T-helper 1 cell treated with Interleukin-12 subunit alpha and Interleukin-12 subunit beta and Interleukin-4 antibody, amounts not matched to agents 30 μg/mL and 1 μg/mL, for 36 hours (primary cell): Measurements from ENCODE around the gene ALX4.
A peak's percentile ranks its signal among the peaks of the same experiment; 100 is the strongest.

Experiments
- H3K27ac Mint-ChIP-seq: one replicate; pipeline ENCODE4 v1.8.0; 2021; ENCODE audit warnings: mild to moderate bottlenecking, mixed read lengths
- H3K27me3 Mint-ChIP-seq: one replicate; pipeline ENCODE4 v1.8.0; 2021; ENCODE audit warnings: low read depth, mixed read lengths
- H3K36me3 Mint-ChIP-seq: one replicate; pipeline ENCODE4 v1.8.0; 2021; ENCODE audit warnings: low read depth, mixed read lengths
- H3K4me1 Mint-ChIP-seq: one replicate; pipeline ENCODE4 v1.8.0; 2021; ENCODE audit warnings: low read depth, mixed read lengths
- H3K4me3 Mint-ChIP-seq: one replicate; pipeline ENCODE4 v1.8.0; 2021; ENCODE audit warnings: mild to moderate bottlenecking, moderate library complexity, mixed read lengths
- H3K9me3 Mint-ChIP-seq: one replicate; pipeline ENCODE4 v1.8.0; 2021; ENCODE audit warnings: mixed read lengths

ALX4 gene

GRCh38 chr11:44327730-44328129 is 17.8 kb upstream of the ALX4 start:
- H3K4me3 Mint-ChIP-seq: no peak overlapping the region
- peaks cover 62% of the 10 kb centered on the region for H3K27me3 Mint-ChIP-seq

GRCh38 chr11:44326615-44327475 is 16.9 kb upstream of the ALX4 start:
- Mint-ChIP-seq H3K4me3 (no peak overlapping the region), H3K36me3 (no peaks in the 10 kb centered on the region), H3K27ac (no peak overlapping the region), H3K9me3 (no peaks in the 10 kb centered on the region), H3K27me3 (peaks cover 71% of the 10 kb centered on the region), H3K4me1 (no peaks in the 10 kb centered on the region)

More at GRCh38 chr11:44327730-44328129, 17.8 kb upstream of the ALX4 start:
- Mint-ChIP-seq H3K36me3 (no peaks in the 10 kb centered on the region), H3K27ac (no peak overlapping the region), H3K9me3 (no peaks in the 10 kb centered on the region), H3K4me1 (no peaks in the 10 kb centered on the region)

GRCh38 chr11:44325698-44326097 is 15.8 kb upstream of the ALX4 start:
- H3K27me3 Mint-ChIP-seq: peaks cover 78% of the 10 kb centered on the region
- no peaks in the 10 kb centered on the region for H3K4me1 Mint-ChIP-seq
- H3K27ac Mint-ChIP-seq: no peak overlapping the region
- H3K4me3 Mint-ChIP-seq: no peak overlapping the region
- H3K9me3 Mint-ChIP-seq: no peaks in the 10 kb centered on the region
- H3K36me3 Mint-ChIP-seq: no peaks in the 10 kb centered on the region

GRCh38 chr11:44324749-44325525 is 15.0 kb upstream of the ALX4 start:
- Mint-ChIP-seq H3K36me3 (no peaks in the 10 kb centered on the region), H3K9me3 (no peaks in the 10 kb centered on the region), H3K27ac (no peak overlapping the region), H3K4me3 (no peak overlapping the region), H3K4me1 (no peaks in the 10 kb centered on the region), H3K27me3 (peaks cover 81% of the 10 kb centered on the region)

- Mint-ChIP-seq H3K9me3 (no peaks in the 10 kb centered on the region), H3K36me3 (no peaks in the 10 kb centered on the region), H3K4me1 (peaks cover 3% of the 10 kb centered on the region), H3K4me3 (no peak overlapping the region), H3K27ac (no peak overlapping the region), H3K27me3 (peaks cover 88% of the 10 kb centered on the region)
Observed at GRCh38 chr11:44324222-44324621, 14.3 kb upstream of the ALX4 start.

- no peak overlapping the region for H3K4me3 Mint-ChIP-seq
- peaks cover 3% of the 10 kb centered on the region for H3K4me1 Mint-ChIP-seq
- H3K27me3 Mint-ChIP-seq: peaks cover 92% of the 10 kb centered on the region
Observed at GRCh38 chr11:44322243-44322642, 12.3 kb upstream of the ALX4 start.

GRCh38 chr11:44321059-44321458 is 11.1 kb upstream of the ALX4 start:
- Mint-ChIP-seq H3K4me1 (peaks cover 3% of the 10 kb centered on the region), H3K27me3 (peaks cover 95% of the 10 kb centered on the region), H3K9me3 (no peaks in the 10 kb centered on the region), H3K27ac (no peak overlapping the region), H3K4me3 (no peak overlapping the region), H3K36me3 (no peaks in the 10 kb centered on the region)

More at GRCh38 chr11:44322243-44322642, 12.3 kb upstream of the ALX4 start:
- Mint-ChIP-seq H3K9me3 (no peaks in the 10 kb centered on the region), H3K27ac (no peak overlapping the region), H3K36me3 (no peaks in the 10 kb centered on the region)

GRCh38 chr11:44320289-44320973 is 10.5 kb upstream of the ALX4 start:
- Mint-ChIP-seq H3K4me1 (peaks cover 6% of the 10 kb centered on the region), H3K4me3 (no peak overlapping the region), H3K27ac (peak overlapping the region; percentile 20), H3K27me3 (peaks cover 95% of the 10 kb centered on the region), H3K9me3 (no peaks in the 10 kb centered on the region), H3K36me3 (no peaks in the 10 kb centered on the region)

GRCh38 chr11:44319552-44320288 is 9.8 kb upstream of the ALX4 start:
- Mint-ChIP-seq H3K27ac (no peak overlapping the region), H3K27me3 (peaks cover 96% of the 10 kb centered on the region), H3K4me3 (no peak overlapping the region), H3K36me3 (peaks cover under 1% of the 10 kb centered on the region), H3K9me3 (no peaks in the 10 kb centered on the region), H3K4me1 (peaks cover 7% of the 10 kb centered on the region)

GRCh38 chr11:44319170-44319551 is 9.2 kb upstream of the ALX4 start:
- H3K36me3 Mint-ChIP-seq: peaks cover 2% of the 10 kb centered on the region
- peaks cover 10% of the 10 kb centered on the region for H3K4me1 Mint-ChIP-seq
- peaks cover 98% of the 10 kb centered on the region for H3K27me3 Mint-ChIP-seq
- H3K4me3 Mint-ChIP-seq: no peak overlapping the region
- H3K27ac Mint-ChIP-seq: no peak overlapping the region
- no peaks in the 10 kb centered on the region for H3K9me3 Mint-ChIP-seq

GRCh38 chr11:44318369-44318768 is 8.4 kb upstream of the ALX4 start:
- peaks cover 98% of the 10 kb centered on the region for H3K27me3 Mint-ChIP-seq
- H3K27ac Mint-ChIP-seq: no peak overlapping the region
- H3K4me1 Mint-ChIP-seq: peaks cover 10% of the 10 kb centered on the region
- H3K4me3 Mint-ChIP-seq: no peak overlapping the region
- peaks cover 2% of the 10 kb centered on the region for H3K36me3 Mint-ChIP-seq
- no peaks in the 10 kb centered on the region for H3K9me3 Mint-ChIP-seq

- H3K4me1 Mint-ChIP-seq: peaks cover 10% of the 10 kb centered on the region
- no peaks in the 10 kb centered on the region for H3K9me3 Mint-ChIP-seq
- peaks cover 2% of the 10 kb centered on the region for H3K36me3 Mint-ChIP-seq
- no peak overlapping the region for H3K4me3 Mint-ChIP-seq
- no peak overlapping the region for H3K27ac Mint-ChIP-seq
- H3K27me3 Mint-ChIP-seq: peaks cover 100% of the 10 kb centered on the region
Observed at GRCh38 chr11:44316659-44317240, 6.8 kb upstream of the ALX4 start.

GRCh38 chr11:44315947-44316658 is 6.2 kb upstream of the ALX4 start:
- peak overlapping the region; percentile 55 for H3K27ac Mint-ChIP-seq

More at GRCh38 chr11:44315947-44316658, 6.2 kb upstream of the ALX4 start:
- H3K36me3 Mint-ChIP-seq: peaks cover 2% of the 10 kb centered on the region
- H3K4me1 Mint-ChIP-seq: peaks cover 10% of the 10 kb centered on the region
- H3K27me3 Mint-ChIP-seq: peaks cover 100% of the 10 kb centered on the region
- no peak overlapping the region for H3K4me3 Mint-ChIP-seq
- H3K9me3 Mint-ChIP-seq: no peaks in the 10 kb centered on the region
